Caco-2 (cell line): ENCODE measurements around the gene TRIM9. TPM values are rescaled to one million over a fixed set of nuclear protein-coding genes. Genes with fewer than 3 reads are reported as not detected.

Source experiments
- BruUV-seq: library from RNA; stranded (reverse); fragments of 400-500 nt; replicated peaks from 2 replicates; lab custom pipeline; 2021; lab: Mats Ljungman, UMichigan
- CTCF ChIA-PET: fragments of 300-600 bp; sonication (Branson Sonifier 250); formaldehyde crosslinking; loops from one replicate; lab custom pipeline; 2022; ENCODE audit warnings: antibody characterized with exemption; lab: Charles Lee
- POLR2A ChIA-PET: fragments of 300-600 bp; sonication (Branson Sonifier 250); formaldehyde crosslinking; loops from one replicate; lab custom pipeline; 2022; ENCODE audit warnings: antibody characterized with exemption; lab: Charles Lee
- DNase-seq, 2 experiments: peaks; one replicate each; pipeline versions ENCODE4 v3.0.0 to v3.0.0-alpha.2; 2020 to 2022
- H3K27me3 ChIP-seq: replicated peaks from 2 replicates; pipeline ENCODE4 v1.6.0; 2011; ENCODE audit warnings: low read length; ENCODE audit not compliant: control insufficient read depth, insufficient read depth
- H3K36me3 ChIP-seq: 2 replicates; pipeline ENCODE4 v1.5.1; 2011; ENCODE audit warnings: low read length; ENCODE audit not compliant: control insufficient read depth, insufficient read depth
- H3K4me1 ChIP-seq: fragments of 250-450 bp; sonication (Bioruptor Pico); 2 replicates; pipeline ENCODE4 v1.5.1; 2020; ENCODE audit warnings: mild to moderate bottlenecking
- H3K4me3 ChIP-seq: 2 replicates; pipeline ENCODE4 v1.5.1; 2011; ENCODE audit warnings: low read depth, mild to moderate bottlenecking, control low read depth, low read length
- H3K9me3 ChIP-seq: fragments of 250-450 bp; sonication (Bioruptor Pico); 2 replicates; pipeline ENCODE4 v1.5.1; 2020; ENCODE audit warnings: mild to moderate bottlenecking, moderate library complexity
- H3K27ac Mint-ChIP-seq: one replicate; pipeline ENCODE4 v1.8.0; 2022; ENCODE audit warnings: mixed read lengths; ENCODE audit not compliant: unreplicated experiment
- H3K27me3 Mint-ChIP-seq: one replicate; pipeline ENCODE4 v1.8.0; 2022; ENCODE audit warnings: mixed read lengths; ENCODE audit not compliant: insufficient read depth, unreplicated experiment
- H3K36me3 Mint-ChIP-seq: one replicate; pipeline ENCODE4 v1.8.0; 2022; ENCODE audit warnings: mild to moderate bottlenecking, mixed read lengths; ENCODE audit not compliant: insufficient read depth, unreplicated experiment
- H3K4me1 Mint-ChIP-seq: one replicate; pipeline ENCODE4 v1.8.0; 2022; ENCODE audit warnings: low read depth, mixed read lengths; ENCODE audit not compliant: unreplicated experiment
- H3K4me3 Mint-ChIP-seq: one replicate; pipeline ENCODE4 v1.8.0; 2022; ENCODE audit warnings: mild to moderate bottlenecking, moderate library complexity, mixed read lengths; ENCODE audit not compliant: unreplicated experiment
- H3K9me3 Mint-ChIP-seq: one replicate; pipeline ENCODE4 v1.8.0; 2022; ENCODE audit warnings: mixed read lengths; ENCODE audit not compliant: unreplicated experiment
- intact Hi-C: fragments of 100-400 bp; cut with micrococcal nuclease; formaldehyde crosslinking; loops from one replicate; pipeline ENCODE4 v1.10.0; 2022; ENCODE audit not compliant: unreplicated experiment
- total RNA-seq: library from RNA; stranded (reverse); gene quantifications from 2 replicates; pipeline ENCODE4 v1.2.3, GENCODE V29; 2022
- TF ChIP-seq, protein P1 (sequence below), 2 experiments: fragments of 200-600 bp in 1 of 2; IDR thresholded peaks; 1 replicate in 1 of 2; 2 replicates in 1 of 2; pipeline versions ENCODE4 v1.5.1 to v1.8.0; 2011 to 2022; ENCODE audit warnings: antibody characterized with exemption in 1 of 2, control low read depth in 1 of 2, inconsistent platforms in 1 of 2, low read depth in 1 of 2, low read length in 1 of 2, mild to moderate bottlenecking in 1 of 2, moderate library complexity in 1 of 2; ENCODE audit not compliant: insufficient read depth in 1 of 2, severe bottlenecking in 1 of 2, unreplicated experiment in 1 of 2

TRIM9 gene
- total RNA-seq, 1 experiment from 2014 or later, result 2.7 TPM

DNA sequence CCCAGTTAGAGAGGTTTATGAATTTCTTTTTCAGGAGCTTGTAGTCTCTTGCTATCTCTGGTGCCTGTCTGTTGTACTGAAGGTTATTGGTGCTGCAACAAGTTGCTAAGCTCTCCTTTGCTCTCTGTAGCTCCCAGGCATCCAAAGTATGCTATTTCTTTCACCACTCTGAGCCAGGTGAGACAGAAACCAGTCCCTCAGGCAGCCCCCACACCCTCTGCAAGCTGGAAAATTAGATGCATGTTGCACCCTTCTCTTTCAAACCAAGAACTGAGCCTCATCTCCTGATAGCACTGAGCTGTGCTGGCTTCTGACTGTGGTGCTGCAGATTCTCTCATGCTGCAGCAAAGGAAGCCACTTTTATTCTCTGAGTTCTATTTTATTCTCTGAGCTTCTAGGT is 9.6 kb upstream of the TRIM9 start:
- CTCF ChIA-PET, result interaction anchor here (0.7 to 1.2 kb wide), 2 partner anchors 9 to 28 kb away, joined by 4 to 7 read pairs; partner anchors contain the start of gene TRIM9
- TF ChIP-seq, protein P1, sequence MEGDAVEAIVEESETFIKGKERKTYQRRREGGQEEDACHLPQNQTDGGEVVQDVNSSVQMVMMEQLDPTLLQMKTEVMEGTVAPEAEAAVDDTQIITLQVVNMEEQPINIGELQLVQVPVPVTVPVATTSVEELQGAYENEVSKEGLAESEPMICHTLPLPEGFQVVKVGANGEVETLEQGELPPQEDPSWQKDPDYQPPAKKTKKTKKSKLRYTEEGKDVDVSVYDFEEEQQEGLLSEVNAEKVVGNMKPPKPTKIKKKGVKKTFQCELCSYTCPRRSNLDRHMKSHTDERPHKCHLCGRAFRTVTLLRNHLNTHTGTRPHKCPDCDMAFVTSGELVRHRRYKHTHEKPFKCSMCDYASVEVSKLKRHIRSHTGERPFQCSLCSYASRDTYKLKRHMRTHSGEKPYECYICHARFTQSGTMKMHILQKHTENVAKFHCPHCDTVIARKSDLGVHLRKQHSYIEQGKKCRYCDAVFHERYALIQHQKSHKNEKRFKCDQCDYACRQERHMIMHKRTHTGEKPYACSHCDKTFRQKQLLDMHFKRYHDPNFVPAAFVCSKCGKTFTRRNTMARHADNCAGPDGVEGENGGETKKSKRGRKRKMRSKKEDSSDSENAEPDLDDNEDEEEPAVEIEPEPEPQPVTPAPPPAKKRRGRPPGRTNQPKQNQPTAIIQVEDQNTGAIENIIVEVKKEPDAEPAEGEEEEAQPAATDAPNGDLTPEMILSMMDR (IDR thresholded peaks at IDR 0.05; ENCODE audit: insufficient read depth in 1 of 2, low read depth in 1 of 2, low read length in 1 of 2, severe bottlenecking in 1 of 2, unreplicated experiment in 1 of 2), result no peak
- peak in 1 of 2 experiments; percentile 39 for DNase-seq
- Mint-ChIP-seq H3K36me3 (no peaks in the 10 kb centered on the region), H3K4me1 (no peaks in the 10 kb centered on the region), H3K27me3 (peaks cover 17% of the 10 kb centered on the region), H3K9me3 (no peaks in the 10 kb centered on the region), H3K4me3 (no peak overlapping the region), H3K27ac (no peak overlapping the region)
- POLR2A ChIA-PET, result interaction anchor here (0.5 to 1.5 kb wide), 2 partner anchors 9 to 547 kb away, joined by 4 to 9 read pairs; partner anchors contain the start of genes FRMD6 and TRIM9
- H3K9me3 ChIP-seq, result no peaks in the 10 kb centered on the region
- no peaks in the 10 kb centered on the region for H3K36me3 ChIP-seq
- no peaks in the 10 kb centered on the region; the same call in 1 of the 2 replicates for H3K27me3 ChIP-seq
- intact Hi-C loops, result no loop called here
- BruUV-seq, result no TSS peak
- H3K4me3 ChIP-seq, result no peak overlapping the region
- H3K4me1 ChIP-seq, result peaks cover 4% of the 10 kb centered on the region

DNA sequence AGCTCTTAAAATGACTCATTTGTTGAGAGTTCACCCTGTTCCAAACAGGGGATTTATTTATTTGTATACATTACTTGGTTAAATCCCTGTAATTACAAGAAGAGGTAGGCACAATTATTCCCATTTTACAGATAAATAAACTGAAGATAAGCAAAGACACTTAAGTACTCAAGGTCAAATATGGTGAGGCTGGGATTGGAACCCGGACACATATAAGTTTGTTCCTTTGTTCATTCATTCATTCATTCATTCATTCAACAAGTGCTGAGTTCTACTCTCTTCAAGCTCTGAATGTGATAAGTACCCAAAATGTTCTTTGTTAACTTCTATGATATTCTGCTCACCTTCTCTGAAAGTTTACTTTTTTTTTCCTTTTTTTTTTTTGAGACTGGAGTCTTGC is 2.4 kb upstream of the TRIM9 start:
- peaks cover 10% of the 10 kb centered on the region for H3K27me3 Mint-ChIP-seq
- no TSS peak for BruUV-seq

DNA sequence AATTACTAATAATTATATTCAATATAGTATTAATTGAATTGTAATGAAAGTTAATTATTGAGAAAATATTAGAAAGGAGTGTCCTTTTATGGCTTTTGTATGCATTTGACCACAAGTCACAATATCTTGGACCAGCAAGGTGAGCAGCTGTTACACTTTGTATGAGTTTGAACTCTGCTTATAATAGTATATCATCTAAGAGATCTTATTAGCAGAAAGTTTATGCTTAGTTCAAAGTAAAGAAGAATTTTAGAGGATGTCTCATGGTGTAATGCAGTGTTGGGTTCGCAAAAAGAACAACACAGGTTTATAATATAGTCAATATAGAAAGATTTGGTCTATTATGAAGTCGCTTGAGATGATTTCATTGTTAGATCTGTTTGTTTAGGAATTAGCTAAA is 2.0 kb upstream of the TRIM9 start:
- BruUV-seq, result no TSS peak
- H3K4me1 Mint-ChIP-seq, result no peaks in the 10 kb centered on the region
- no peak overlapping the region for H3K4me3 Mint-ChIP-seq
- CTCF ChIA-PET, result interaction anchor here (0.6 kb wide), 1 partner anchor 19 kb away, joined by 3 read pairs; no protein-coding TSS in a partner anchor
- no peaks in the 10 kb centered on the region for H3K4me1 ChIP-seq
- intact Hi-C loops, result loop anchor here (5.0 kb wide), 1 partner anchor 115 kb away; no protein-coding TSS in a partner anchor
- peaks cover 6% of the 10 kb centered on the region for H3K36me3 Mint-ChIP-seq
- H3K9me3 Mint-ChIP-seq, result no peaks in the 10 kb centered on the region
- H3K36me3 ChIP-seq, result no peaks in the 10 kb centered on the region
- no peak overlapping the region for H3K27ac Mint-ChIP-seq
- no peaks in the 10 kb centered on the region for H3K9me3 ChIP-seq
- POLR2A ChIA-PET, result interaction anchor here (1.1 kb wide), 1 partner anchor 62 kb away, joined by 3 read pairs; no protein-coding TSS in a partner anchor
- no peak for DNase-seq
- TF ChIP-seq, protein P1 (IDR thresholded peaks at IDR 0.05; ENCODE audit: insufficient read depth in 1 of 2, low read depth in 1 of 2, low read length in 1 of 2, severe bottlenecking in 1 of 2, unreplicated experiment in 1 of 2), result no peak
- H3K4me3 ChIP-seq, result no peak overlapping the region
- H3K27me3 ChIP-seq, result no peaks in the 10 kb centered on the region; the same call in 1 of the 2 replicates
- peaks cover 10% of the 10 kb centered on the region for H3K27me3 Mint-ChIP-seq

More for the DNA sequence above, 2.4 kb upstream of the TRIM9 start:
- Mint-ChIP-seq H3K4me1 (no peaks in the 10 kb centered on the region), H3K4me3 (no peak overlapping the region), H3K27ac (no peak overlapping the region), H3K36me3 (peaks cover 6% of the 10 kb centered on the region), H3K9me3 (no peaks in the 10 kb centered on the region)
- no peaks in the 10 kb centered on the region; the same call in 1 of the 2 replicates for H3K27me3 ChIP-seq
- DNase-seq, result no peak
- H3K4me3 ChIP-seq, result no peak overlapping the region
- H3K9me3 ChIP-seq, result no peaks in the 10 kb centered on the region
- TF ChIP-seq, protein P1 (IDR thresholded peaks at IDR 0.05; ENCODE audit: insufficient read depth in 1 of 2, low read depth in 1 of 2, low read length in 1 of 2, severe bottlenecking in 1 of 2, unreplicated experiment in 1 of 2), result no peak
- H3K36me3 ChIP-seq, result no peaks in the 10 kb centered on the region
- no peaks in the 10 kb centered on the region for H3K4me1 ChIP-seq
- ChIA-PET POLR2A (no interaction called here), CTCF (interaction anchor here (0.6 kb wide), 1 partner anchor 20 kb away, joined by 3 read pairs; no protein-coding TSS in a partner anchor)
- intact Hi-C loops, result loop anchor here (5.0 kb wide), 1 partner anchor 115 kb away; no protein-coding TSS in a partner anchor
